DOHH2 (cell line): ENCODE data around the gene CALML6.

Experiments
- H3F3A ChIP-seq: fragments of 200-600 bp; sonication (generic), shearing (Covaris generic); 2 replicates; pipeline ENCODE4 v1.6.0; 2016; ENCODE audit warnings: antibody characterized with exemption, mild to moderate bottlenecking; ENCODE audit not compliant: control insufficient read depth, insufficient read depth
- H3K27ac ChIP-seq: fragments of 200-600 bp; sonication (generic); 2 replicates; pipeline ENCODE4 v1.5.1; 2014; ENCODE audit warnings: low read depth, mild to moderate bottlenecking, low read length, moderate library complexity
- H3K27me3 ChIP-seq: fragments of 200-600 bp; sonication (generic); 2 replicates; pipeline ENCODE4 v1.6.1; 2014; ENCODE audit warnings: mild to moderate bottlenecking, low read length, mixed read lengths; ENCODE audit not compliant: control insufficient read depth
- H3K36me3 ChIP-seq: fragments of 200-600 bp; sonication (generic); 2 replicates; pipeline ENCODE4 v1.6.1; 2014; ENCODE audit warnings: mild to moderate bottlenecking, low read length, moderate library complexity, mixed read lengths; ENCODE audit not compliant: control insufficient read depth
- H3K4me1 ChIP-seq: fragments of 200-600 bp; sonication (generic); 2 replicates; pipeline ENCODE4 v1.6.1; 2014; ENCODE audit warnings: mild to moderate bottlenecking, low read length, mixed read lengths; ENCODE audit not compliant: control insufficient read depth
- H3K4me2 ChIP-seq: fragments of 200-600 bp; sonication (generic); 2 replicates; pipeline ENCODE4 v1.6.0; 2014; ENCODE audit warnings: mild to moderate bottlenecking, low read length, moderate library complexity
- H3K4me3 ChIP-seq: fragments of 200-600 bp; sonication (generic); 2 replicates; pipeline ENCODE4 v1.5.1; 2014; ENCODE audit warnings: mild to moderate bottlenecking, low read length, mixed read lengths
- H3K79me2 ChIP-seq: fragments of 200-600 bp; sonication (generic); 2 replicates; pipeline ENCODE4 v1.6.1; 2014; ENCODE audit warnings: mild to moderate bottlenecking, low read length, mixed read lengths; ENCODE audit not compliant: control insufficient read depth
- H3K9me2 ChIP-seq: fragments of 200-600 bp; sonication (generic); replicated peaks from 2 replicates; pipeline ENCODE4 v1.6.1; 2014; ENCODE audit warnings: mild to moderate bottlenecking, low read length, mixed read lengths; ENCODE audit not compliant: control insufficient read depth
- H3K9me3 ChIP-seq: fragments of 200-600 bp; sonication (generic); 2 replicates; pipeline ENCODE4 v1.6.1; 2014; ENCODE audit warnings: antibody characterized with exemption, low read length, mixed read lengths; ENCODE audit not compliant: control insufficient read depth, insufficient read depth
- H4K20me1 ChIP-seq: fragments of 200-600 bp; sonication (generic); 2 replicates; pipeline ENCODE4 v1.6.0; 2014; ENCODE audit warnings: low read depth, mild to moderate bottlenecking, antibody characterized with exemption, low read length, moderate library complexity; ENCODE audit not compliant: control insufficient read depth, insufficient read depth
- CTCF ChIP-seq: fragments of 200-600 bp; sonication (generic); IDR thresholded peaks from one replicate; pipeline ENCODE4 v1.5.1; 2014; ENCODE audit warnings: antibody characterized with exemption, mild to moderate bottlenecking, low read depth, low read length; ENCODE audit not compliant: poor library complexity, severe bottlenecking
- EZH2phosphoT487 ChIP-seq: fragments of 200-600 bp; sonication (generic); IDR thresholded peaks from 2 replicates; pipeline ENCODE4 v1.6.1; 2017; ENCODE audit warnings: borderline replicate concordance, mild to moderate bottlenecking, antibody characterized with exemption, low read length, moderate library complexity, mixed read lengths

The CALML6 gene

GRCh38 chr1:1879942-1880341, 35.1 kb upstream of the CALML6 start:
- Histone ChIP-seq H3F3A (0 out of 2 replicates have a peak, but pooled peaks cover 6% of the 10 kb centered on the region), H3K4me2 (no peak overlapping the region), H3K4me3 (no peak overlapping the region), H3K9me3 (no peaks in the 10 kb centered on the region), H3K79me2 (peaks cover 100% of the 10 kb centered on the region), H3K27ac (no peak overlapping the region), H3K9me2 (no peaks in the 10 kb centered on the region), H3K27me3 (no peaks in the 10 kb centered on the region), H3K4me1 (peaks cover 53% of the 10 kb centered on the region), H3K36me3 (peaks cover 72% of the 10 kb centered on the region), H4K20me1 (peaks cover 56% of the 10 kb centered on the region)
- no peak for TF ChIP-seq EZH2phosphoT487
- no peak for TF ChIP-seq CTCF

DNA sequence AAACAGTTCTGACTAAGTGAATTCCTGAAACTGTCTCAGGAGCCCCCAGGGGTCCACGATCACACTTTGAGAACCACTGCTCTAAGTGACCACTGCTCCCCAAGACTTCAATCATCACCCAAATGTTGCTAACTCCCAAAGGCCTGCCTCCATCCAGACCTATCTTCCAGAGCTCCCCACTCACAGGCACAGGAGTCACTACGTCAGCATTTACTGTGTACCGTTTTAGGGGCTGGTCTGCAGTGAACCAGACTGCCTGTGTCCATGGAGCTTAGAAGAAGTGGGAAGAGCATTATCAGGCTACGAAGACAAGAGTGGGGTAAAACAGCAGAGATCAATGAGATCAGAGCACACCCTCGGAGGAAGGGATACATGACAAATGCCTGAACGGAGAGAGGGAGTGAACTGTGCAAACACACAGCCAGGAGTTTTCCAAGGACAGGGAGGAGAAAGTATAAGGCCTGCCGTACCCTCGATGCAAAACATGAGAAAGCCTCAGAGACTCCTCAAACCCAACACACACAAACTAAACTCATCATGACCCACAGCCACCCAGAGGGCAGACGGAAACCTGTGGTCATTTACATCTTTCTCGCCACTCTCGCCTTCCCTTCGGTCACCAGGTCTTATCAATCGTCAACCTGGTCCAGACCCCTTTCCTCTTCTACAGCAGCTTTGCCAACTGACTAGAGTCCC, 34.3 kb upstream of the CALML6 start:
- H3K4me1 ChIP-seq: peaks cover 46% of the 10 kb centered on the region
- no peaks in the 10 kb centered on the region for H3K9me3 ChIP-seq
- peaks cover 100% of the 10 kb centered on the region for H3K79me2 ChIP-seq
- peaks cover 68% of the 10 kb centered on the region for H3K36me3 ChIP-seq
- H3K4me2 ChIP-seq: no peak overlapping the region
- no peaks in the 10 kb centered on the region for H3K9me2 ChIP-seq
- H3F3A ChIP-seq: 0 out of 2 replicates have a peak, but pooled peaks cover 6% of the 10 kb centered on the region
- H3K4me3 ChIP-seq: no peak overlapping the region
- H3K27me3 ChIP-seq: no peaks in the 10 kb centered on the region
- H4K20me1 ChIP-seq: peaks cover 50% of the 10 kb centered on the region
- TF ChIP-seq EZH2phosphoT487: no peak
- no peak for TF ChIP-seq CTCF
- no peak overlapping the region for H3K27ac ChIP-seq

GRCh38 chr1:1881727-1882126, 33.3 kb upstream of the CALML6 start:
- Histone ChIP-seq H3K4me1 (peaks cover 45% of the 10 kb centered on the region), H3K27ac (no peak overlapping the region), H3K4me2 (no peak overlapping the region), H4K20me1 (peaks cover 51% of the 10 kb centered on the region), H3K79me2 (peaks cover 100% of the 10 kb centered on the region), H3K4me3 (no peak overlapping the region), H3K36me3 (peaks cover 63% of the 10 kb centered on the region), H3K9me3 (no peaks in the 10 kb centered on the region), H3F3A (0 out of 2 replicates have a peak, but pooled peaks cover 3% of the 10 kb centered on the region), H3K9me2 (no peaks in the 10 kb centered on the region), H3K27me3 (no peaks in the 10 kb centered on the region)
- TF ChIP-seq CTCF (no peak), EZH2phosphoT487 (no peak)
